ENCODE results near the gene DENND1A. TPM values are rescaled to one million over a fixed set of nuclear protein-coding genes. Genes with fewer than 3 reads are reported as not detected.

DENND1A gene
- total RNA-seq, 1 experiment from 2014 or later = 23.5 TPM

GRCh38 chr9:123776708-123777537, 153.0 kb downstream of the DENND1A start:
- TF ChIP-seq CBFB (CRISPR knock-in tag; IDR thresholded peaks at IDR 0.05; ENCODE audit: low read depth) = no peak
- TF ChIP-seq RELA (CRISPR knock-in tag; IDR thresholded peaks at IDR 0.05; ENCODE audit: borderline replicate concordance) = no peak
- TF ChIP-seq RORB (CRISPR knock-in tag; IDR thresholded peaks at IDR 0.05) = no peak
- TF ChIP-seq NFATC4 (CRISPR knock-in tag; IDR thresholded peaks at IDR 0.05) = no peak
- TF ChIP-seq ZNF263 (CRISPR knock-in tag; IDR thresholded peaks at IDR 0.05; ENCODE audit: low read depth) = no peak
- TF ChIP-seq, protein P1, sequence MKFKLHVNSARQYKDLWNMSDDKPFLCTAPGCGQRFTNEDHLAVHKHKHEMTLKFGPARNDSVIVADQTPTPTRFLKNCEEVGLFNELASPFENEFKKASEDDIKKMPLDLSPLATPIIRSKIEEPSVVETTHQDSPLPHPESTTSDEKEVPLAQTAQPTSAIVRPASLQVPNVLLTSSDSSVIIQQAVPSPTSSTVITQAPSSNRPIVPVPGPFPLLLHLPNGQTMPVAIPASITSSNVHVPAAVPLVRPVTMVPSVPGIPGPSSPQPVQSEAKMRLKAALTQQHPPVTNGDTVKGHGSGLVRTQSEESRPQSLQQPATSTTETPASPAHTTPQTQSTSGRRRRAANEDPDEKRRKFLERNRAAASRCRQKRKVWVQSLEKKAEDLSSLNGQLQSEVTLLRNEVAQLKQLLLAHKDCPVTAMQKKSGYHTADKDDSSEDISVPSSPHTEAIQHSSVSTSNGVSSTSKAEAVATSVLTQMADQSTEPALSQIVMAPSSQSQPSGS (CRISPR knock-in tag; IDR thresholded peaks at IDR 0.05; ENCODE audit: borderline replicate concordance, low read depth) = no peak
- no peak for TF ChIP-seq ZNF317 (CRISPR knock-in tag; IDR thresholded peaks at IDR 0.05; ENCODE audit: borderline replicate concordance, low read depth)
- TF ChIP-seq NR2C2 (CRISPR knock-in tag; IDR thresholded peaks at IDR 0.05) = no peak
- TF ChIP-seq TCF7 (CRISPR knock-in tag; IDR thresholded peaks at IDR 0.05; ENCODE audit: low read depth) = no peak
- TF ChIP-seq ETV6 (CRISPR knock-in tag; IDR thresholded peaks at IDR 0.05) = no peak
- TF ChIP-seq, protein P2, sequence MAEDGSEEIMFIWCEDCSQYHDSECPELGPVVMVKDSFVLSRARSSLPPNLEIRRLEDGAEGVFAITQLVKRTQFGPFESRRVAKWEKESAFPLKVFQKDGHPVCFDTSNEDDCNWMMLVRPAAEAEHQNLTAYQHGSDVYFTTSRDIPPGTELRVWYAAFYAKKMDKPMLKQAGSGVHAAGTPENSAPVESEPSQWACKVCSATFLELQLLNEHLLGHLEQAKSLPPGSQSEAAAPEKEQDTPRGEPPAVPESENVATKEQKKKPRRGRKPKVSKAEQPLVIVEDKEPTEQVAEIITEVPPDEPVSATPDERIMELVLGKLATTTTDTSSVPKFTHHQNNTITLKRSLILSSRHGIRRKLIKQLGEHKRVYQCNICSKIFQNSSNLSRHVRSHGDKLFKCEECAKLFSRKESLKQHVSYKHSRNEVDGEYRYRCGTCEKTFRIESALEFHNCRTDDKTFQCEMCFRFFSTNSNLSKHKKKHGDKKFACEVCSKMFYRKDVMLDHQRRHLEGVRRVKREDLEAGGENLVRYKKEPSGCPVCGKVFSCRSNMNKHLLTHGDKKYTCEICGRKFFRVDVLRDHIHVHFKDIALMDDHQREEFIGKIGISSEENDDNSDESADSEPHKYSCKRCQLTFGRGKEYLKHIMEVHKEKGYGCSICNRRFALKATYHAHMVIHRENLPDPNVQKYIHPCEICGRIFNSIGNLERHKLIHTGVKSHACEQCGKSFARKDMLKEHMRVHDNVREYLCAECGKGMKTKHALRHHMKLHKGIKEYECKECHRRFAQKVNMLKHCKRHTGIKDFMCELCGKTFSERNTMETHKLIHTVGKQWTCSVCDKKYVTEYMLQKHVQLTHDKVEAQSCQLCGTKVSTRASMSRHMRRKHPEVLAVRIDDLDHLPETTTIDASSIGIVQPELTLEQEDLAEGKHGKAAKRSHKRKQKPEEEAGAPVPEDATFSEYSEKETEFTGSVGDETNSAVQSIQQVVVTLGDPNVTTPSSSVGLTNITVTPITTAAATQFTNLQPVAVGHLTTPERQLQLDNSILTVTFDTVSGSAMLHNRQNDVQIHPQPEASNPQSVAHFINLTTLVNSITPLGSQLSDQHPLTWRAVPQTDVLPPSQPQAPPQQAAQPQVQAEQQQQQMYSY (CRISPR knock-in tag; IDR thresholded peaks at IDR 0.05) = no peak
- TF ChIP-seq ERG (CRISPR knock-in tag; IDR thresholded peaks at IDR 0.05) = no peak
- no peak for TF ChIP-seq TEAD4 (CRISPR knock-in tag; IDR thresholded peaks at IDR 0.05)
- no peak for TF ChIP-seq FOXP1 (CRISPR knock-in tag; IDR thresholded peaks at IDR 0.05; ENCODE audit: borderline replicate concordance)
- no peak for TF ChIP-seq ESRRA (CRISPR knock-in tag; IDR thresholded peaks at IDR 0.05; ENCODE audit: borderline replicate concordance)
- no peak for TF ChIP-seq FOXJ3 (CRISPR knock-in tag; IDR thresholded peaks at IDR 0.05; ENCODE audit: borderline replicate concordance)
- no peak for TF ChIP-seq SP1 (CRISPR knock-in tag; conservative IDR thresholded peaks at IDR 0.05)
- TF ChIP-seq ZMAT4 (CRISPR knock-in tag; IDR thresholded peaks at IDR 0.05) = no peak
- TF ChIP-seq KAT7 (CRISPR knock-in tag; IDR thresholded peaks at IDR 0.05; ENCODE audit: borderline replicate concordance) = no peak
- DNase-seq (ENCODE audit: low spot score) (no peak), ATAC-seq (no peak)
- H3K36me3 Mint-ChIP-seq = no peaks in the 10 kb centered on the region
- H3K4me1 Mint-ChIP-seq = peaks cover 51% of the 10 kb centered on the region
- no peak overlapping the region for H3K27ac Mint-ChIP-seq
- H3K9me3 Mint-ChIP-seq = no peaks in the 10 kb centered on the region
- no peak overlapping the region for H3K4me3 Mint-ChIP-seq
- H3K27me3 Mint-ChIP-seq (ENCODE audit: low read depth) = no peaks in the 10 kb centered on the region
- ChIA-PET POLR2A (no interaction called here), CTCF (interaction anchor here (0.6 to 1.0 kb wide), 2 partner anchors 226 to 264 kb away, joined by 3 to 5 read pairs; no protein-coding TSS in a partner anchor)
